Endothelial cell of umbilical vein (primary cell): ENCODE data around the gene TPRG1L. TPM values are rescaled to one million over a fixed set of nuclear protein-coding genes. Genes with fewer than 3 reads are reported as not detected.

Experiments
- BruUV-seq: library from RNA; stranded (reverse); fragments of 400-500 nt; replicated peaks from 2 replicates; lab custom pipeline; 2021; lab: Mats Ljungman, UMichigan
- CTCF ChIA-PET: fragments of 300-600, 350-600 bp; sonication (Branson Sonifier 250); formaldehyde crosslinking; loops from one replicate; lab custom pipeline; 2021; ENCODE audit warnings: antibody characterized with exemption, inconsistent platforms; lab: Charles Lee
- POLR2A ChIA-PET: fragments of 300-600, 350-600 bp; sonication (Branson Sonifier 250); formaldehyde crosslinking; loops from one replicate; lab custom pipeline; 2021; ENCODE audit warnings: antibody characterized with exemption, inconsistent platforms; lab: Charles Lee
- DNase-seq: peaks from one replicate; pipeline ENCODE4 v3.0.0-alpha.2; 2011; ENCODE audit warnings: low read depth, low spot score
- FAIRE-seq: peaks from 2 replicates; lab custom pipeline; 2011; peaks lifted over from hg19 to GRCh38; lab: Jason Lieb, UNC
- H2AFZ ChIP-seq: 2 replicates; pipeline ENCODE4 v1.6.0; 2012; ENCODE audit warnings: low read depth, low read length, control low read depth, inconsistent platforms
- H3K27ac ChIP-seq: 2 replicates; pipeline ENCODE4 v1.5.1; 2011; ENCODE audit warnings: low read depth, mild to moderate bottlenecking, control low read depth, low read length, moderate library complexity; ENCODE audit not compliant: insufficient read depth
- H3K27me3 ChIP-seq, 2 experiments: 2 replicates each; pipeline versions ENCODE4 v1.6.0 to v1.6.1; 2011; ENCODE audit warnings: low read length in 2 of 2, mixed read lengths in 1 of 2; ENCODE audit not compliant: control insufficient read depth in 2 of 2, insufficient read depth in 2 of 2
- H3K36me3 ChIP-seq, 2 experiments: 2 replicates in 1 of 2; 3 replicates in 1 of 2; pipeline ENCODE4 v1.5.1; 2011; ENCODE audit warnings: low read length in 2 of 2, mild to moderate bottlenecking in 1 of 2, moderate library complexity in 1 of 2; ENCODE audit not compliant: control insufficient read depth in 2 of 2, insufficient read depth in 2 of 2; ENCODE audit errors: extremely low read depth in 1 of 2
- H3K4me1 ChIP-seq: 3 replicates; pipeline ENCODE4 v1.5.1; 2011; ENCODE audit warnings: mild to moderate bottlenecking, low read length; ENCODE audit not compliant: control insufficient read depth, insufficient read depth; ENCODE audit errors: extremely low read depth
- H3K4me2 ChIP-seq: 2 replicates; pipeline ENCODE4 v1.6.1; 2011; ENCODE audit warnings: low read length, control low read depth, mixed read lengths; ENCODE audit not compliant: insufficient read depth
- H3K4me3 ChIP-seq, 3 experiments: fragments of 200-600 bp in 1 of 3; sonication (generic), shearing (Covaris generic) in 1 of 3; replicated peaks in 1 of 3; 2 replicates each; pipeline ENCODE4 v1.5.1; 2011 to 2016; ENCODE audit warnings: control low read depth in 3 of 3, low read length in 3 of 3, mild to moderate bottlenecking in 2 of 3, inconsistent platforms in 1 of 3, low read depth in 1 of 3, moderate library complexity in 1 of 3; ENCODE audit not compliant: insufficient read depth in 1 of 3
- H3K79me2 ChIP-seq: 2 replicates; pipeline ENCODE4 v1.6.0; 2012; ENCODE audit warnings: low read length, inconsistent platforms; ENCODE audit not compliant: control insufficient read depth, insufficient read depth
- H3K9ac ChIP-seq: replicated peaks from 2 replicates; pipeline ENCODE3; 2011; ENCODE audit warnings: low read length, control low read depth; ENCODE audit not compliant: insufficient read depth; ENCODE audit errors: extremely low read depth
- H3K9me1 ChIP-seq: replicated peaks from 3 replicates; pipeline ENCODE4 v1.6.0; 2011; ENCODE audit warnings: mild to moderate bottlenecking, low read length; ENCODE audit not compliant: control insufficient read depth, insufficient read depth; ENCODE audit errors: extremely low read depth
- H3K9me3 ChIP-seq: replicated peaks from 2 replicates; pipeline ENCODE4 v1.5.1; 2012; ENCODE audit warnings: low read length, inconsistent platforms; ENCODE audit not compliant: control insufficient read depth, insufficient read depth
- H4K20me1 ChIP-seq: replicated peaks from 2 replicates; pipeline ENCODE3; 2011; ENCODE audit warnings: mild to moderate bottlenecking, low read length; ENCODE audit not compliant: control insufficient read depth, insufficient read depth; ENCODE audit errors: extremely low read depth
- EZH2 ChIP-seq: IDR thresholded peaks from 2 replicates; pipeline ENCODE4 v1.6.1; 2012; ENCODE audit warnings: borderline replicate concordance, low read depth, mild to moderate bottlenecking, moderate library complexity, low read length, inconsistent platforms; ENCODE audit not compliant: severe bottlenecking
- FOS ChIP-seq: IDR thresholded peaks from 2 replicates; pipeline ENCODE4 v1.6.1; 2011; ENCODE audit warnings: mild to moderate bottlenecking, low read length, moderate library complexity, borderline replicate concordance; ENCODE audit not compliant: insufficient read depth
- GATA2 ChIP-seq: IDR thresholded peaks from 2 replicates; pipeline ENCODE4 v1.7.0; 2011; ENCODE audit warnings: low read depth, mild to moderate bottlenecking, moderate library complexity, mixed read lengths, low read length; ENCODE audit not compliant: insufficient read length, insufficient read depth
- JUN ChIP-seq: IDR thresholded peaks from 2 replicates; pipeline ENCODE4 v1.6.1; 2011; ENCODE audit warnings: borderline replicate concordance, low read depth; ENCODE audit not compliant: insufficient read length, insufficient read depth
- MYC ChIP-seq: IDR thresholded peaks from one replicate; pipeline ENCODE4 v1.6.1; 2011; ENCODE audit warnings: mild to moderate bottlenecking, low read depth, low read length
- POLR2A ChIP-seq: IDR thresholded peaks from 2 replicates; pipeline ENCODE4 v1.6.1; 2012; ENCODE audit warnings: low read depth, mild to moderate bottlenecking, control low read depth, low read length
- POLR2AphosphoS5 ChIP-seq: IDR thresholded peaks from 2 replicates; pipeline ENCODE4 v1.6.1; 2012; ENCODE audit warnings: low read depth, mild to moderate bottlenecking, control low read depth, low read length, moderate library complexity; ENCODE audit not compliant: insufficient read depth
- dilution Hi-C: fragments of 300-500 bp; cut with MboI; formaldehyde crosslinking; loops from one replicate; pipeline ENCODE4 v1.15.0; 2019; ENCODE audit warnings: low sequenced_read_pairs; ENCODE audit not compliant: extremely low pct_ligation_motif_present
- intact Hi-C: fragments of 100-400 bp; cut with micrococcal nuclease; formaldehyde crosslinking; loops from one replicate; pipeline ENCODE4 v1.10.0; 2022
- polyA plus RNA-seq, 4 experiments: library from polyadenylated mRNA; depleted of rRNA in 3 of 4; stranded (reverse) in 3 of 4; unstranded in 1 of 4; fragments of >200 nt; gene quantifications; 2 replicates each; pipeline versions ENCODE4 v1.2.1 to v1.2.3, GENCODE V29; 2011 to 2012; ENCODE audit warnings: missing spikeins in 1 of 4
- total RNA-seq: library from RNA; stranded (reverse); gene quantifications from 2 replicates; pipeline ENCODE4 v1.2.3, GENCODE V29; 2021
- TF ChIP-seq, protein P1 (sequence below), 2 donors: IDR thresholded peaks; 1 replicate in 1 of 2; 2 replicates in 1 of 2; pipeline ENCODE4 v1.5.1; 2011; ENCODE audit warnings: low read length in 2 of 2, mild to moderate bottlenecking in 2 of 2, moderate library complexity in 2 of 2, control low read depth in 1 of 2, inconsistent platforms in 1 of 2, low read depth in 1 of 2; ENCODE audit not compliant: insufficient read depth in 1 of 2; ENCODE audit errors: extremely low read depth in 1 of 2
- TF ChIP-seq, protein P2 (sequence below): IDR thresholded peaks from 2 replicates; pipeline ENCODE4 v1.6.1; 2011; ENCODE audit not compliant: insufficient read depth, insufficient read length

Gene TPRG1L
- total and polyA plus RNA-seq, 2 donors (not counting 3 experiments of a cell fraction or from before 2014, with no cell fraction given): 52.3 to 53.8 TPM

DNA sequence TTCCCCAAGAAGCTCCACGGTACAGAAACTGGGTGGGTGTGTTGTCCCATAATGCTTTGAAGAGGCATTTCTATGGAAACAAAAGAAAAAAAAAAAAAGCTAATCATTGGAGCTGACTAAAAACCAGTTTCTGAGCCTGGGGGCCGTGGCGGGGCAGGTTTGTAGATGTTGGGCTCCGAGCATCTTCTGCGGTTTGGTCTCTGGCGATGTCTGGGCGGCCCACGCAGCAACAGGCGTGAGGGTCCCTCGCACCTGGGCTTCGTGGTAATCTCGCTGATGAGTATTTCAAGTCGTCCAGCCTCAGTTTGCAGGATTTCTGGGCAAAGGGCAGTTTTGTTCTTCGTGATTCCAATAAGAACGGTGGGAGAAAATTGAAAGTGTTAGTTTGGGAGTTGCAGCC is 34.3 kb downstream of the TPRG1L start:
- Histone ChIP-seq H2AFZ (no peak overlapping the region), H3K9me1 (no peaks in the 10 kb centered on the region), H3K27me3 (peaks cover 8 to 23% of the 10 kb centered on the region in 2 experiments), H3K36me3 (no peaks in the 10 kb centered on the region), H3K79me2 (no peaks in the 10 kb centered on the region), H3K4me1 (no peaks in the 10 kb centered on the region), H4K20me1 (no peaks in the 10 kb centered on the region), H3K4me2 (no peak overlapping the region), H3K9me3 (no peaks in the 10 kb centered on the region), H3K4me3 (no peak overlapping the region), H3K27ac (no peak overlapping the region), H3K9ac (no peak overlapping the region)
- dilution Hi-C loops: no loop called here
- no peak for FAIRE-seq
- CTCF ChIA-PET: interaction anchor here (1.6 kb wide), 1 partner anchor 39 kb away, joined by 3 read pairs; no protein-coding TSS in a partner anchor
- TF ChIP-seq, protein P1, sequence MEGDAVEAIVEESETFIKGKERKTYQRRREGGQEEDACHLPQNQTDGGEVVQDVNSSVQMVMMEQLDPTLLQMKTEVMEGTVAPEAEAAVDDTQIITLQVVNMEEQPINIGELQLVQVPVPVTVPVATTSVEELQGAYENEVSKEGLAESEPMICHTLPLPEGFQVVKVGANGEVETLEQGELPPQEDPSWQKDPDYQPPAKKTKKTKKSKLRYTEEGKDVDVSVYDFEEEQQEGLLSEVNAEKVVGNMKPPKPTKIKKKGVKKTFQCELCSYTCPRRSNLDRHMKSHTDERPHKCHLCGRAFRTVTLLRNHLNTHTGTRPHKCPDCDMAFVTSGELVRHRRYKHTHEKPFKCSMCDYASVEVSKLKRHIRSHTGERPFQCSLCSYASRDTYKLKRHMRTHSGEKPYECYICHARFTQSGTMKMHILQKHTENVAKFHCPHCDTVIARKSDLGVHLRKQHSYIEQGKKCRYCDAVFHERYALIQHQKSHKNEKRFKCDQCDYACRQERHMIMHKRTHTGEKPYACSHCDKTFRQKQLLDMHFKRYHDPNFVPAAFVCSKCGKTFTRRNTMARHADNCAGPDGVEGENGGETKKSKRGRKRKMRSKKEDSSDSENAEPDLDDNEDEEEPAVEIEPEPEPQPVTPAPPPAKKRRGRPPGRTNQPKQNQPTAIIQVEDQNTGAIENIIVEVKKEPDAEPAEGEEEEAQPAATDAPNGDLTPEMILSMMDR (IDR thresholded peaks at IDR 0.05; ENCODE audit: extremely low read depth in 1 of 2, insufficient read depth in 1 of 2, low read depth in 1 of 2, low read length in 2 of 2): no peak
- TF ChIP-seq, protein P2, sequence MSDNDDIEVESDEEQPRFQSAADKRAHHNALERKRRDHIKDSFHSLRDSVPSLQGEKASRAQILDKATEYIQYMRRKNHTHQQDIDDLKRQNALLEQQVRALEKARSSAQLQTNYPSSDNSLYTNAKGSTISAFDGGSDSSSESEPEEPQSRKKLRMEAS: no peak
- no peak for TF ChIP-seq JUN
- TF ChIP-seq EZH2: no peak
- TF ChIP-seq POLR2AphosphoS5: no peak
- no peak for TF ChIP-seq POLR2A
- TF ChIP-seq FOS: no peak
- TF ChIP-seq MYC: no peak
- TF ChIP-seq GATA2: no peak
- POLR2A ChIA-PET: no interaction called here
- no TSS peak for BruUV-seq
- DNase-seq: no peak
- intact Hi-C loops: no loop called here
